ENCODE results near the gene GUCY1A2. TPM values are rescaled to one million over a fixed set of nuclear protein-coding genes. Genes with fewer than 3 reads are reported as not detected.

Gene GUCY1A2
- polyA plus RNA-seq, 3 donors, result not detected

DNA sequence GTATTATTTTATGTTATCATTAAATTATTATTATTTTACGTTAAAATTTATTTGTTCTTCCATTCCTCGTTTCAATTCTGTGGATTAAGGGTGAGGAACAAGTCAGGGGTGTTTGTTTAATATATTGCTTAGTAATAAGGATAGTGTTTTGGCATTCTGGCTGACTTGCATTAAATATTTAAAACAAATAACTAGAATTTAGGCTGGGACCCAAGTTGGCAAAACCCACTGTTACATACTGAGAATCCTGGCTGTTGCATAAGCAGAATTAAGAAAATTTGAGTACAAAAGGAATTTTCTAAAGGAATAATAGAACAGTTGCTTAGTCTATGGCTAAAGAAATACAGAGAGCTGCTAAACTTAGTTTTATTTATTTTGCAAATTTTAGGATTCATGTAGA is 196.4 kb downstream of the GUCY1A2 start:
- H3K9me3 ChIP-seq (replicated peaks in 1 of 2; ENCODE audit: control insufficient read depth in 1 of 2, insufficient read depth in 1 of 2, low read length in 2 of 2), result no peaks in the 10 kb centered on the region
- intact Hi-C loops (cut with micrococcal nuclease), result no loop called here
- H3K27me3 ChIP-seq (ENCODE audit: control insufficient read depth in 2 of 2, insufficient read depth in 2 of 2, low read length in 2 of 2), result no peaks in the 10 kb centered on the region
- no peak overlapping the region for H3K4me3 ChIP-seq (replicated peaks in 1 of 3; ENCODE audit: low read depth in 2 of 3, low read length in 3 of 3)
- no peaks in the 10 kb centered on the region for H3K79me2 ChIP-seq (ENCODE audit: insufficient read depth, low read length)
- no peak overlapping the region for H3K4me3 Mint-ChIP-seq
- H3K27ac ChIP-seq (ENCODE audit: low read depth in 1 of 2, low read length in 2 of 2), result no peak overlapping the region
- H3K4me2 ChIP-seq (replicated peaks; ENCODE audit: extremely low read depth, low read length, poor library complexity, severe bottlenecking), result no peak overlapping the region
- no peaks in the 10 kb centered on the region for H3K27me3 Mint-ChIP-seq (ENCODE audit: low read depth in 3 of 3)
- TF ChIP-seq, protein P1, sequence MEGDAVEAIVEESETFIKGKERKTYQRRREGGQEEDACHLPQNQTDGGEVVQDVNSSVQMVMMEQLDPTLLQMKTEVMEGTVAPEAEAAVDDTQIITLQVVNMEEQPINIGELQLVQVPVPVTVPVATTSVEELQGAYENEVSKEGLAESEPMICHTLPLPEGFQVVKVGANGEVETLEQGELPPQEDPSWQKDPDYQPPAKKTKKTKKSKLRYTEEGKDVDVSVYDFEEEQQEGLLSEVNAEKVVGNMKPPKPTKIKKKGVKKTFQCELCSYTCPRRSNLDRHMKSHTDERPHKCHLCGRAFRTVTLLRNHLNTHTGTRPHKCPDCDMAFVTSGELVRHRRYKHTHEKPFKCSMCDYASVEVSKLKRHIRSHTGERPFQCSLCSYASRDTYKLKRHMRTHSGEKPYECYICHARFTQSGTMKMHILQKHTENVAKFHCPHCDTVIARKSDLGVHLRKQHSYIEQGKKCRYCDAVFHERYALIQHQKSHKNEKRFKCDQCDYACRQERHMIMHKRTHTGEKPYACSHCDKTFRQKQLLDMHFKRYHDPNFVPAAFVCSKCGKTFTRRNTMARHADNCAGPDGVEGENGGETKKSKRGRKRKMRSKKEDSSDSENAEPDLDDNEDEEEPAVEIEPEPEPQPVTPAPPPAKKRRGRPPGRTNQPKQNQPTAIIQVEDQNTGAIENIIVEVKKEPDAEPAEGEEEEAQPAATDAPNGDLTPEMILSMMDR (IDR thresholded peaks at IDR 0.05), result no peak
- H3K9ac ChIP-seq (ENCODE audit: insufficient read depth, low read length, poor library complexity, severe bottlenecking), result no peak overlapping the region
- WGBS (ENCODE audit: insufficient coverage), result no CpG with 5 or more reads among the region's 2 CpGs
- H3K36me3 ChIP-seq (replicated peaks in 1 of 2; ENCODE audit: control insufficient read depth in 1 of 2, insufficient read depth in 2 of 2, low read length in 2 of 2), result no peaks in the 10 kb centered on the region
- H3K9me3 Mint-ChIP-seq, result peaks cover 0 to 2% (median 0%) of the 10 kb centered on the region in 7 donors
- no peaks in the 10 kb centered on the region for H3K4me1 ChIP-seq (ENCODE audit: control insufficient read depth in 1 of 2, insufficient read depth in 2 of 2, low read length in 2 of 2)
- no peak overlapping the region for H2AFZ ChIP-seq (ENCODE audit: insufficient read depth, low read depth, low read length, poor library complexity, severe bottlenecking)
- DNase-seq, result no peak
- H3K4me1 Mint-ChIP-seq, result no peaks in the 10 kb centered on the region
- H4K20me1 ChIP-seq (ENCODE audit: insufficient read depth, low read length), result no peaks in the 10 kb centered on the region
- H3K36me3 Mint-ChIP-seq, result no peaks in the 10 kb centered on the region
- no peak overlapping the region for H3K27ac Mint-ChIP-seq

DNA sequence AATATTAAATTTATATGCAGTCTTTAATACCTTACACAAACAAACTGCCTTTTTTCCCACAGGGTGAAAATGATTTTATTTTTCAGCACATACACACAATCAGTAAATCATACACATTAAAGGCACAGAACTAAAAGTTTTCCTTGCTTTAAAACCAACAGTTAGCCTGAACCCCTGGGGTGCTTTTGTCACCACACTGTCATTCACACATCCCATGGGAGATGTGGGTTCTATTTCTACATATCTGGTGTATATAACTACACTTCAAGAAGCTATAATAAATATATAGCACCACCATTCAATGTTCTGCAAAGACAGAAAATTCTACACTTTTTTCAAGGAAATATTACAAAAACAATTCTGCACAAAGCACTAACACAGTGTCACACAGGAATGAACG is 197.0 kb downstream of the GUCY1A2 start:
- no peak overlapping the region for H3K27ac ChIP-seq (ENCODE audit: low read depth in 1 of 2, low read length in 2 of 2)
- no peak overlapping the region for H3K9ac ChIP-seq (ENCODE audit: insufficient read depth, low read length, poor library complexity, severe bottlenecking)
- H4K20me1 ChIP-seq (ENCODE audit: insufficient read depth, low read length), result no peaks in the 10 kb centered on the region
- no peak overlapping the region for H3K4me3 ChIP-seq (replicated peaks in 1 of 3; ENCODE audit: low read depth in 2 of 3, low read length in 3 of 3)
- Mint-ChIP-seq H3K27me3 (ENCODE audit: low read depth in 3 of 3) (no peaks in the 10 kb centered on the region), H3K4me1 (no peaks in the 10 kb centered on the region), H3K27ac (no peak overlapping the region), H3K4me3 (no peak overlapping the region), H3K9me3 (no peaks in the 10 kb centered on the region), H3K36me3 (no peaks in the 10 kb centered on the region)
- intact Hi-C loops (cut with micrococcal nuclease), result no loop called here
- no peaks in the 10 kb centered on the region for H3K4me1 ChIP-seq (ENCODE audit: control insufficient read depth in 1 of 2, insufficient read depth in 2 of 2, low read length in 2 of 2)
- H3K79me2 ChIP-seq (ENCODE audit: insufficient read depth, low read length), result no peaks in the 10 kb centered on the region
- H3K4me2 ChIP-seq (replicated peaks; ENCODE audit: extremely low read depth, low read length, poor library complexity, severe bottlenecking), result no peak overlapping the region
- no peaks in the 10 kb centered on the region for H3K9me3 ChIP-seq (replicated peaks in 1 of 2; ENCODE audit: control insufficient read depth in 1 of 2, insufficient read depth in 1 of 2, low read length in 2 of 2)
- H2AFZ ChIP-seq (ENCODE audit: insufficient read depth, low read depth, low read length, poor library complexity, severe bottlenecking), result no peak overlapping the region
- TF ChIP-seq, protein P1 (IDR thresholded peaks at IDR 0.05), result no peak
- H3K27me3 ChIP-seq (ENCODE audit: control insufficient read depth in 2 of 2, insufficient read depth in 2 of 2, low read length in 2 of 2), result no peaks in the 10 kb centered on the region
- H3K36me3 ChIP-seq (replicated peaks in 1 of 2; ENCODE audit: control insufficient read depth in 1 of 2, insufficient read depth in 2 of 2, low read length in 2 of 2), result no peaks in the 10 kb centered on the region
- no peak for DNase-seq
- no CpG with 5 or more reads among the region's 1 CpG for WGBS (ENCODE audit: insufficient coverage)

Data from CD14-positive monocyte (primary cell).